Mesodermal cell (in vitro differentiated cells): ENCODE results near the gene MIER2.

ENCODE experiments used
- H3K27ac ChIP-seq: 2 replicates; pipeline ENCODE4 v1.7.0; 2013; ENCODE audit warnings: mild to moderate bottlenecking, low read depth, low read length, moderate library complexity; ENCODE audit not compliant: severe bottlenecking
- H3K36me3 ChIP-seq: 2 replicates; pipeline ENCODE4 v1.7.1; 2013; ENCODE audit warnings: mild to moderate bottlenecking, low read length, moderate library complexity; ENCODE audit not compliant: control insufficient read depth, insufficient read depth
- H3K4me1 ChIP-seq: one replicate; pipeline ENCODE4 v1.7.1; 2013; ENCODE audit warnings: mild to moderate bottlenecking, low read length; ENCODE audit not compliant: insufficient read depth, control insufficient read depth, poor library complexity, severe bottlenecking
- H3K4me3 ChIP-seq: 2 replicates; pipeline ENCODE4 v1.7.0; 2013; ENCODE audit warnings: low read length, control low read depth, mild to moderate bottlenecking; ENCODE audit not compliant: insufficient read depth, poor library complexity, severe bottlenecking; ENCODE audit errors: extremely low read depth
- H3K9me3 ChIP-seq: 2 replicates; pipeline ENCODE4 v1.7.1; 2013; ENCODE audit warnings: mild to moderate bottlenecking, low read length, moderate library complexity; ENCODE audit not compliant: control insufficient read depth
- WGBS, 2 experiments: methylation state at CpG; one replicate each; pipeline ENCODE4 v1.1.5; 2013; ENCODE audit warnings: missing lambda C conversion rate in 2 of 2; ENCODE audit not compliant: insufficient coverage in 2 of 2; 5-methylcytosine and 5-hydroxymethylcytosine counted together

The MIER2 gene

GRCh38 chr19:291561-292280 is 52.9 kb downstream of the MIER2 start:
- Histone ChIP-seq H3K9me3 (no peaks in the 10 kb centered on the region), H3K4me3 (no peak overlapping the region), H3K4me1 (peaks cover 12% of the 10 kb centered on the region), H3K27ac (no peak overlapping the region), H3K36me3 (no peaks in the 10 kb centered on the region)
- 94 to 96% methylated on average over 52 to 58 of the region's 71 CpGs for WGBS, 2 experiments

- Histone ChIP-seq H3K36me3 (no peaks in the 10 kb centered on the region), H3K4me3 (peak within 1 kb of the TSS; percentile 37), H3K27ac (no peak within 1 kb of the TSS), H3K4me1 (peaks cover 12% of the 10 kb centered on the region), H3K9me3 (no peaks in the 10 kb centered on the region)
- 3 to 6% methylated on average over 26 to 28 of the region's 60 CpGs for WGBS, 2 experiments
Measured at GRCh38 chr19:291006-291521, 53.5 kb downstream of the MIER2 start, which contains the start of gene PLPP2. Gene PLPP2, minus strand, starts transcription at chr19:291403. Its CDS starts 67 bp downstream, at chr19:291336.

GRCh38 chr19:290372-291005 is 54.1 kb downstream of the MIER2 start:
- Histone ChIP-seq H3K4me3 (peak overlapping the region; percentile 37), H3K4me1 (peaks cover 8% of the 10 kb centered on the region), H3K9me3 (no peaks in the 10 kb centered on the region), H3K36me3 (no peaks in the 10 kb centered on the region), H3K27ac (no peak overlapping the region)
- 8 to 12% methylated on average over 23 to 32 of the region's 51 CpGs for WGBS, 2 experiments

- Histone ChIP-seq H3K27ac (no peak overlapping the region), H3K4me1 (peaks cover 5% of the 10 kb centered on the region), H3K4me3 (peak overlapping the region; percentile 37), H3K36me3 (no peaks in the 10 kb centered on the region), H3K9me3 (no peaks in the 10 kb centered on the region)
- 37 to 40% methylated on average over 19 to 22 of the region's 26 CpGs for WGBS, 2 experiments
Measured at GRCh38 chr19:289651-290371, 54.8 kb downstream of the MIER2 start.

- WGBS, 2 experiments = 85% methylated on average over 8 to 10 of the region's 10 CpGs
- Histone ChIP-seq H3K4me1 (peaks cover 5% of the 10 kb centered on the region), H3K36me3 (no peaks in the 10 kb centered on the region), H3K4me3 (no peak overlapping the region), H3K27ac (no peak overlapping the region), H3K9me3 (no peaks in the 10 kb centered on the region)
Measured at GRCh38 chr19:288911-289310, 55.7 kb downstream of the MIER2 start.

GRCh38 chr19:287381-287871 is 57.2 kb downstream of the MIER2 start:
- Histone ChIP-seq H3K9me3 (no peaks in the 10 kb centered on the region), H3K4me3 (no peak overlapping the region), H3K4me1 (peaks cover 5% of the 10 kb centered on the region), H3K36me3 (no peaks in the 10 kb centered on the region), H3K27ac (no peak overlapping the region)
- WGBS, 2 experiments = 94 to 97% methylated on average over 17 to 19 of the region's 19 CpGs

- Histone ChIP-seq H3K9me3 (no peaks in the 10 kb centered on the region), H3K36me3 (no peaks in the 10 kb centered on the region), H3K4me3 (no peak overlapping the region), H3K27ac (no peak overlapping the region), H3K4me1 (no peaks in the 10 kb centered on the region)
- WGBS, 2 experiments = 86 to 91% methylated on average over 5 to 7 of the region's 10 CpGs
Measured at GRCh38 chr19:283395-283794, 61.2 kb downstream of the MIER2 start.

GRCh38 chr19:282501-282900 is 62.1 kb downstream of the MIER2 start:
- no peaks in the 10 kb centered on the region for H3K4me1 ChIP-seq
- WGBS, 2 experiments = 85 to 100% methylated on average over 2 to 7 of the region's 13 CpGs
- no peak overlapping the region for H3K27ac ChIP-seq
- H3K36me3 ChIP-seq = no peaks in the 10 kb centered on the region
- no peaks in the 10 kb centered on the region for H3K9me3 ChIP-seq
- no peak overlapping the region for H3K4me3 ChIP-seq

- Histone ChIP-seq H3K4me3 (no peak overlapping the region), H3K4me1 (no peaks in the 10 kb centered on the region), H3K36me3 (no peaks in the 10 kb centered on the region), H3K27ac (no peak overlapping the region), H3K9me3 (no peaks in the 10 kb centered on the region)
- WGBS, 2 experiments = 91 to 96% methylated on average over 6 to 7 of the region's 10 CpGs
Measured at GRCh38 chr19:281992-282391, 62.6 kb downstream of the MIER2 start.

- 86 to 87% methylated on average over 14 of the region's 16 CpGs for WGBS, 2 experiments
- Histone ChIP-seq H3K4me3 (no peak overlapping the region), H3K4me1 (no peaks in the 10 kb centered on the region), H3K36me3 (no peaks in the 10 kb centered on the region), H3K9me3 (no peaks in the 10 kb centered on the region), H3K27ac (no peak overlapping the region)
Measured at GRCh38 chr19:281156-281853, 63.3 kb downstream of the MIER2 start.
